Ishikawa (cell line): ENCODE results near the gene BUD23.

Source experiments
- CEBPB ChIP-seq: IDR thresholded peaks from 2 replicates; pipeline ENCODE4 v1.6.1; 2012
- CREB1 ChIP-seq: IDR thresholded peaks from 2 replicates; pipeline ENCODE4 v1.6.1; 2012; ENCODE audit warnings: low read depth
- EGR1 ChIP-seq: IDR thresholded peaks from 2 replicates; pipeline ENCODE4 v1.6.1; 2012
- EP300 ChIP-seq: IDR thresholded peaks from 2 replicates; pipeline ENCODE4 v1.6.1; 2012; ENCODE audit warnings: borderline replicate concordance
- FOXM1 ChIP-seq: IDR thresholded peaks from 2 replicates; pipeline ENCODE4 v1.6.1; 2012; ENCODE audit warnings: low read depth, borderline replicate concordance
- NFIC ChIP-seq: IDR thresholded peaks from 2 replicates; pipeline ENCODE4 v1.6.1; 2012
- RAD21 ChIP-seq: IDR thresholded peaks from 2 replicates; pipeline ENCODE4 v1.6.1; 2012; ENCODE audit warnings: low read depth
- REST ChIP-seq: IDR thresholded peaks from 2 replicates; pipeline ENCODE4 v1.6.1; 2012; ENCODE audit warnings: low read depth, mild to moderate bottlenecking
- TAF1 ChIP-seq: IDR thresholded peaks from 2 replicates; pipeline ENCODE4 v1.6.1; 2012; ENCODE audit warnings: low read depth, mild to moderate bottlenecking
- TCF12 ChIP-seq: IDR thresholded peaks from 2 replicates; pipeline ENCODE4 v1.6.1; 2012; ENCODE audit warnings: low read depth
- TEAD4 ChIP-seq: IDR thresholded peaks from 2 replicates; pipeline ENCODE4 v1.6.1; 2012
- YY1 ChIP-seq: IDR thresholded peaks from 2 replicates; pipeline ENCODE4 v1.6.1; 2012; ENCODE audit warnings: low read depth
- ZBTB7A ChIP-seq: IDR thresholded peaks from 2 replicates; pipeline ENCODE4 v1.6.1; 2012; ENCODE audit warnings: low read depth
- TF ChIP-seq, protein P1 (sequence below): IDR thresholded peaks from 2 replicates; pipeline ENCODE4 v1.6.1; 2012
- TF ChIP-seq, protein P2 (sequence below): IDR thresholded peaks from 2 replicates; pipeline ENCODE4 v1.6.1; 2012

Gene BUD23

DNA sequence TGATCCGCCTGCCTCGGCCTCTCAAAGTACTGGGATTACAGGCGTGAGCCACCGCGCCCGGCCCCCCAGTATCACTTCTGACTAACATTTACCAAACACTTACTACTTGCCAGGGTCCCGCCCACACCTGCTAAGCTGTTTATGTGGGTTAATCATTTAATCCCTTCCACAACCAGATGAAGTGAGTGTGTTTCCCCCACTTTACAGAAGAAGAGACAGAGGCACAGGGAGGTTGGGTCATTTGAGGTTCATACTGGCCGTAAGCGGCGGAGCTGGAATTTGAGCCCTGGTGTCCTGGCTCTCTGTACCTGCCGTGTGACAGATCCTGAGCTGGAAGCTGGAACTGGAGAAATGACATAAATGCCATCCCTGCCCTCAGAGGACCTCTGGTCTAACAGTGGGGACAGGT is 30.9 kb upstream of the BUD23 start:
- TF ChIP-seq REST (no peak), TCF12 (no peak), CEBPB (no peak), CREB1 (no peak), RAD21 (no peak), FOXM1 (no peak), TEAD4 (no peak), ZBTB7A (no peak), TAF1 (no peak), YY1 (no peak), EGR1 (no peak), NFIC (no peak), EP300 (no peak)
- TF ChIP-seq, protein P1, sequence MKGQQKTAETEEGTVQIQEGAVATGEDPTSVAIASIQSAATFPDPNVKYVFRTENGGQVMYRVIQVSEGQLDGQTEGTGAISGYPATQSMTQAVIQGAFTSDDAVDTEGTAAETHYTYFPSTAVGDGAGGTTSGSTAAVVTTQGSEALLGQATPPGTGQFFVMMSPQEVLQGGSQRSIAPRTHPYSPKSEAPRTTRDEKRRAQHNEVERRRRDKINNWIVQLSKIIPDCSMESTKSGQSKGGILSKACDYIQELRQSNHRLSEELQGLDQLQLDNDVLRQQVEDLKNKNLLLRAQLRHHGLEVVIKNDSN: no peak
- TF ChIP-seq, protein P2, sequence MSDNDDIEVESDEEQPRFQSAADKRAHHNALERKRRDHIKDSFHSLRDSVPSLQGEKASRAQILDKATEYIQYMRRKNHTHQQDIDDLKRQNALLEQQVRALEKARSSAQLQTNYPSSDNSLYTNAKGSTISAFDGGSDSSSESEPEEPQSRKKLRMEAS: no peak

DNA sequence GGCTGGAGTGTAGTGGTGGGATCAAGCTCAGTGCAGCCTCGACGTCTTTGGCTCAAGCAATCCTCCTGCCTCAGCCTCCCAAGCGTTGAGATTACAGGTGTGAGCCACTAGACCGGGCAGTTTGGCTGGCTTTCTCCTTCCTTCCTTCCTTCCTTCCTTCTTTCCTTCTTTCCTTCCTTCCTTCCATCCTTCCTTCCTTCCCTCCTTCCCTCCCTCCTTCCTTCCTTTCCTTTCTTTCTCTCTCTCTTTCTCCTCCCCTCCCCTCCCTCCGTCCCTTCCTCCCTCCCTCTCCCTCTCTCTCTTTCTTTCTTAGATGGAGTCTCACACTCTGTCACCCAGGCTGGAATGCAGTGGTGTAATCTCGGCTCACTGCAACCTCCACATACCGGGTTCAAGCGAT is 23.4 kb upstream of the BUD23 start:
- no peak for TF ChIP-seq TAF1
- TF ChIP-seq, protein P2: no peak
- no peak for TF ChIP-seq EGR1
- no peak for TF ChIP-seq TEAD4
- no peak for TF ChIP-seq CEBPB
- no peak for TF ChIP-seq CREB1
- TF ChIP-seq, protein P1: no peak
- TF ChIP-seq YY1: no peak
- TF ChIP-seq TCF12: no peak
- no peak for TF ChIP-seq ZBTB7A
- no peak for TF ChIP-seq EP300
- no peak for TF ChIP-seq FOXM1
- TF ChIP-seq REST: no peak
- no peak for TF ChIP-seq NFIC

DNA sequence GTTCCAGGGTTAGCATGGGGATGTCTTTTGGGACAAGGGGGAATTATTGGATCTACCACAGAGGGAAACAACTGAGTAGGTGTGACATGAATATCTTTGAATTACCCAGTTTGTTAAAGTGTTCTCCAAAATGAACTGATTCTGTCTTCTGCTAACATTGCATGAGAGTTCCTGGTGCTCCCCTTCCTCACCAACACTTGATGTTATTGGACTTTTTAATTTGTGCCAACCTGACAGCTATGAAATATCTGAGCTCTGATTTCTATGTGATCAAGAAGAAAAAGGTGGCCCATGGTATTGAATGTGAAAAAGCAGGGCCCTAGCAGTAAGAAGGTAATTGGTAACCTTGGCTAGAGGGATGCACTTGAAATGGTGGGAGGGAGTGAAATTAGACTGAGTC is 20.4 kb upstream of the BUD23 start:
- TF ChIP-seq YY1 (no peak), NFIC (no peak), ZBTB7A (no peak), TEAD4 (no peak), FOXM1 (no peak)
- TF ChIP-seq, protein P1: no peak

DNA sequence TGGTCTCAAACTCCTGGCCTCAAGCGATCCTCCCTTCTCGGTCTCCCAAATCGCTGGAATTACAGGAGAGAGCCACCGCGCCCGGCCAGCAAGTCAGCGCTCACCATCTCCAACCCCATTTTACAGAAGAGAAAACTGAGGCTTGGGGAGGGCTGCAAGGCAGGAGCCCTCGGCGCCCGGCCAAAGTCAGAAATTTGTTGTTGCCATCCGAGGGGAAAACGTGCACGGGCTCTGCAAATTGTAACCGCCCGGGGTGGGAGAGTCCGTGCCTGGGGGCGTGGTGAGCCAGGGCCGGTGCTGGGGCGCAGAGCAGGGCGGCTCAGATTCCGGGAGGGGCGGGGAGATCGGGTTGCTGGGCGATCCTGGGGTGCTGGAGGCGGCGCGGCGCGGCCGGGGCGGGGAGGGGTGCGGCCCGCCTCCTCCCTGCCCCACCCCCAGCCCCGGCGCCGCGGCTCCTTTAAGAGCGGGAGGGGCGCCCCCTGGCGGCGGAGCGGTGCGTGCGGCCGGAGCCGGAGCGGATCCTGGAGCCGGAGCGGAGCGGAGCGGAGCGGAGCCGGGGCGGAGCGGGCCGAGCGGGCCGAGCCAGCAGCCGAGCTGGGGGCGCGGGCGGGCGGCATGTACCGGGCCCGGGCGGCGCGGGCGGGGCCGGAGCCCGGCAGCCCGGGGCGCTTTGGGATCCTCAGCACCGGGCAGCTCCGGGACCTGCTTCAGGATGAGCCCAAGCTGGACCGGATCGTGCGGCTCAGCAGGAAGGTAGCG is 15.9 kb upstream of the BUD23 start, which contains the start of gene VPS37D:
Gene VPS37D (plus strand): TSS at position 488 of the 759 bp plus-strand sequence. CDS start 128 bp downstream, at position 616.
- TF ChIP-seq TCF12: 0 out of 2 replicates have a peak, but pooled peaks have one; percentile 18
- TF ChIP-seq ZBTB7A: no peak; the same call in 1 of the 2 replicates
- TF ChIP-seq, protein P2: peak; percentile 58
- peak; percentile 60 for TF ChIP-seq NFIC
- TF ChIP-seq YY1: no peak
- TF ChIP-seq RAD21: peak; percentile 75
- TF ChIP-seq EGR1: no peak; the same call in 1 of the 2 replicates

- TF ChIP-seq ZBTB7A: peak; percentile 66; the same call in 1 of the 2 replicates
- TF ChIP-seq, protein P2: no peak
Measured at GRCh38 chr7:73668103-73668885, 15.1 kb upstream of the BUD23 start.
